ENCODE data around the gene STK31.
"Not testable (repeated sequence)": the region's sequence is repeated elsewhere in the genome, so short reads cannot be mapped to it uniquely, and the experiment has no call there.

The STK31 gene, protein sequence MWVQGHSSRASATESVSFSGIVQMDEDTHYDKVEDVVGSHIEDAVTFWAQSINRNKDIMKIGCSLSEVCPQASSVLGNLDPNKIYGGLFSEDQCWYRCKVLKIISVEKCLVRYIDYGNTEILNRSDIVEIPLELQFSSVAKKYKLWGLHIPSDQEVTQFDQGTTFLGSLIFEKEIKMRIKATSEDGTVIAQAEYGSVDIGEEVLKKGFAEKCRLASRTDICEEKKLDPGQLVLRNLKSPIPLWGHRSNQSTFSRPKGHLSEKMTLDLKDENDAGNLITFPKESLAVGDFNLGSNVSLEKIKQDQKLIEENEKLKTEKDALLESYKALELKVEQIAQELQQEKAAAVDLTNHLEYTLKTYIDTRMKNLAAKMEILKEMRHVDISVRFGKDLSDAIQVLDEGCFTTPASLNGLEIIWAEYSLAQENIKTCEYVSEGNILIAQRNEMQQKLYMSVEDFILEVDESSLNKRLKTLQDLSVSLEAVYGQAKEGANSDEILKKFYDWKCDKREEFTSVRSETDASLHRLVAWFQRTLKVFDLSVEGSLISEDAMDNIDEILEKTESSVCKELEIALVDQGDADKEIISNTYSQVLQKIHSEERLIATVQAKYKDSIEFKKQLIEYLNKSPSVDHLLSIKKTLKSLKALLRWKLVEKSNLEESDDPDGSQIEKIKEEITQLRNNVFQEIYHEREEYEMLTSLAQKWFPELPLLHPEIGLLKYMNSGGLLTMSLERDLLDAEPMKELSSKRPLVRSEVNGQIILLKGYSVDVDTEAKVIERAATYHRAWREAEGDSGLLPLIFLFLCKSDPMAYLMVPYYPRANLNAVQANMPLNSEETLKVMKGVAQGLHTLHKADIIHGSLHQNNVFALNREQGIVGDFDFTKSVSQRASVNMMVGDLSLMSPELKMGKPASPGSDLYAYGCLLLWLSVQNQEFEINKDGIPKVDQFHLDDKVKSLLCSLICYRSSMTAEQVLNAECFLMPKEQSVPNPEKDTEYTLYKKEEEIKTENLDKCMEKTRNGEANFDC

DNA sequence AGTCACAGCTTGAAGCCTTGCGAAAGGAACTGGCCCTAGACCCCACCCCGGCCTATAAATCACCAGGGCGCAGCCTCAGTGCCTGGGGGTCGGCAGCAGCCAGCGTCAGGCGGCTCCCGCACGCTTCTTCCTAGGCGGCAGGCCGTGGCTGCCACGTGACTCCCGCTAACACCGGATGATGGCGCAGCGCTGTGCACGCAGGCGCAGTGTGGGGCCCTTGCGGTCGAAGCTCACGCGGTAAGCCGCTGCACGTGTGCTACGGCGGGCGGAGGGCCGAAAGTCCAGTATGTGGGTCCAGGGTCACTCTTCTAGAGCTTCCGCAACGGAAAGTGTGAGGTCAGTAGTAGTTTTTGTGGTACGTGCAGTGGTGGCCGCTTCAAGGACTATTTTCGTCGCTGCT, at the start of gene STK31:
TSS of gene STK31 (plus strand) at position 220 of the 400 bp plus-strand sequence. CDS start at position 287, 67 bp downstream.
- no peak for DNase-seq (ENCODE audit: low read depth in 2 of 2)

DNA sequence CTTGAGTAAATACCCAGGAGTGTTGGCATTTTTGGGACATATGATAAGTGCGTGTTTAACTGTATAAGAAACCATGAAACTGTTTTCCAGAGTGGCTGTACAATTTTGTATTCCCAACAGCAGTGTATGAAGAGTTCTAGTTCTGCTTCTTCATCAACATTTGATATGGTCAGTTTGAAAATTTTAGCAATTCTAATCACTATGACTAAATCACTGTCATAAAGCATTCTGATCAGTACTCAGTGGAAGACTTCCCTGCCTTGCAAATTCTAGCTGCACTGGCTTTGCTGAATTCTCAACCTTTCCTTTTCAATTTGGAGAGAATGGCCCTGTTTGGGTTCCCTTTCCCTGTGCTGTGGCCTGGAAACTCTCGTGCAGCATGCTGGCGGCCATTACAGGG, 48.6 kb upstream of the STK31 start:
- no peak for DNase-seq (ENCODE audit: low read depth in 2 of 2)

DNA sequence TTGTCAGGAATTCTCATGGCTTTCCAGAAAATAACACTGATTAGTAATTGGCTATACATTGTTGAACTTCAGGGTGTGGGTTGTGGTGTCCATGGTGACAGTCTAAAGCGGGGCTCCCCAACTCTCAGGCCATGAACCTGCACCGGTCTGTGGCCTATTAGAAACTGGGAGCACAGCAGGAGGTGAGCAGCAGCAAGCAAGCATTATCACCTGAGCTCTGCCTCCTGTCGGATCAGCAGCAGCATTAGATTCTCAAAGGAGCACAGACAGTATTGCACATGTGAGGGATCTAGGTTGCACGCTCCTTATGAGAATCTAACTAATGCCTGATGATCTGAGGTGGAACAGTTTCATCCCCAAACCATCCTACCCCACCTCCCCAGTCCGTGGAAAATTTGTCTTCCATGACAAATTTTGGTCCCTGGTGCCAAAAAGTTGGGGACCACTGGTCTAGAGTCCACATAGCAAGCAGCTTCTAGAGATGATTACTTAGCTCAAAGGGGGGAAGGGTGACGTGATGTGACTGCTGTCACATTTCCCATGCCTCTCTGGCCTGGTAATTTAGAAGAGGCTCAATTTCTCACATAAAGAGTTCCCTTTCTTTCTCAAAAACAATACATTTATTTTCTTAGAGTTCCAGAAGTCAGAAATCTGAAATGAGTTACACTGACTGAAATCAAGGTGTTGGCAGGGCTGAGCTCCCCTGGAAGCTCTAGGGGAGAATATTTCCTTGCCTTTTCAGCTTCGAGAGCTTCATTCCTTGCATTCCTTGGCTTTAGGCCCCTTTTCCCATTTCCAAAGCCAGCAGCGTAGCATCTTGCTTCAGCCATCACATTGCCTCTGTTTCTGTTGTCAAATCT, 47.7 kb upstream of the STK31 start:
- DNase-seq (ENCODE audit: low read depth in 2 of 2) = no peak

DNA sequence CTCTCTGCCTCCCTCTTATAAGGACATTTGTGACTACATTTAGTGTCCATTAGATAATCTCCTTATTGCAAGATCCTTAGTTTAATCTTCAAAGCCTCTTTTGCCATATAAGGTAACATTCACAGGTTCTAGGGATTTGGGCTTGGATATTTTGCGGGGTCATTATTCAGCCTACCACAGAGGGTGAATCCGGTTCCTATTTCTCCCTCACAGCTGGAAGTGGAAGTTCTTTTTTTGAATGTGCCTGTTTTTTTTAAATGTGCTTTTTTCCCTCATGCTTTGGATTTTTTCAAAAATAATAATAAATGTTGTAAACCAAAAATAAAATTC, 47.1 kb upstream of the STK31 start:
- DNase-seq (ENCODE audit: low read depth in 2 of 2) = no peak

DNA sequence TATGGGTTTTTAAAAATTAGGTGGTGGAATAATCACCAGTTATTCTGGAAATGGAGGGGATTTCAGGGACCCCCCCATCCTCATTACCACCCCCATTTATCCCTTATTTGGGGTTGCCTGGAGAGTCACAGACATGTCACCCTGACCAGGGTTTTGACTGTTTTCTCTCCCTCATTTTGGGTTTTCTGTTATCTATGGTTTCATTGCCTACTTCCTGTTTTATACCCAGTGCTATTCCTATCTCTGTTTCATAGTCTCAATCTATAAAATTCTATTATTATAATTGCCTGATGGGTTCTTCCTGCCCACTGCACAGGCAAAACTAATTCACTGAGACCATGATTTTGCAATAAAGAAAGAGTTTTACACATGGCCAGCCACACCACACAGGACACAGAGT, 45.9 kb upstream of the STK31 start:
- DNase-seq (ENCODE audit: low read depth in 2 of 2) = no peak

DNA sequence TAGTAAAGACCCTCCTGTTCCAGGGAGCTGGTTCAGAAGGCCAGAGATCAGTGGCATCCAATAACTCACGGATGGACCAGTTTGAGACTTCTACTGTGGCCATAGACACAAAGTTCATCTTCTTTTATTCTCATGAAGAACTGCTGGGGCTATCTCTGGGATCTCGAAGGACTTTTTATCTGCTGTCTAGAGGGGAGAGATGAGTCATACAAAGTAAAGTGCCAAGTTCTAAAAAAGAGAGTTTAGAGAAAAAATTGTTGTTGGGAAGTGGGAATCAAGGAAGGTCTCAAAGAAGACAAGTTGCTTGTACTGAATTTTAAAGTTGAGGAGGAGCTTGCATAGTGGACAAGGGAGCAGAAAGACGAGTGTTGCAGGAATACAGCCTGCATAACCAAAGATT, 38.0 kb upstream of the STK31 start:
- DNase-seq (ENCODE audit: low read depth in 2 of 2) = no peak

DNA sequence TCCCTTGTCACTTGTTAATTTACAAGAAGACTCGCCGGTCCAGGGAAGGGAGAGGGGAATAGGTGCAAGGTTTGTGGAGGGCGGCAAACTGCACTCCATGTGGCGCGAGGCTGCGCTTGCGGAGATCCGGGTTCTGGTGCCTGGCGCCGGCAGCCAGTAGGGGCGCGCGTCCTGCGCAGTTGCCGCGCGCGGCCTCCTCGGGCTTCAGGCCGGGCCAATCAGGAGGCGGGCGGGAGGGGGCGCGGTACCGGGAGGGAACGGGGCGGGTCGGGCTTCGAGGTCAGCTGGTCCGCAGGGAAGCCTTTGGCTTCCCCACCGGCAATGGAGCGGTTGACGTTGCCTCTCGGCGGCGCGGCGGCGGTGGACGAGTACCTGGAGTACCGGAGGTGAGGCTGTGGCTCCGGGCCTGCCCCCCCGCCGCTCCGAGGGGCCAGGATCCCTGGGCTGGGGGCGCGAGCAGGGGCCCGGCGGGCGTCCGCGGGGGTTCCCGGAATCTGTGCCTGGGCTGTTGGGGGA, 30.1 kb upstream of the STK31 start, which contains the start of gene FAM221A:
TSS of gene FAM221A (plus strand) at position 302 of the 516 bp plus-strand sequence. CDS start at position 322, 20 bp downstream.
- peak; percentile 51 to 61 for DNase-seq (ENCODE audit: low read depth in 2 of 2)

DNA sequence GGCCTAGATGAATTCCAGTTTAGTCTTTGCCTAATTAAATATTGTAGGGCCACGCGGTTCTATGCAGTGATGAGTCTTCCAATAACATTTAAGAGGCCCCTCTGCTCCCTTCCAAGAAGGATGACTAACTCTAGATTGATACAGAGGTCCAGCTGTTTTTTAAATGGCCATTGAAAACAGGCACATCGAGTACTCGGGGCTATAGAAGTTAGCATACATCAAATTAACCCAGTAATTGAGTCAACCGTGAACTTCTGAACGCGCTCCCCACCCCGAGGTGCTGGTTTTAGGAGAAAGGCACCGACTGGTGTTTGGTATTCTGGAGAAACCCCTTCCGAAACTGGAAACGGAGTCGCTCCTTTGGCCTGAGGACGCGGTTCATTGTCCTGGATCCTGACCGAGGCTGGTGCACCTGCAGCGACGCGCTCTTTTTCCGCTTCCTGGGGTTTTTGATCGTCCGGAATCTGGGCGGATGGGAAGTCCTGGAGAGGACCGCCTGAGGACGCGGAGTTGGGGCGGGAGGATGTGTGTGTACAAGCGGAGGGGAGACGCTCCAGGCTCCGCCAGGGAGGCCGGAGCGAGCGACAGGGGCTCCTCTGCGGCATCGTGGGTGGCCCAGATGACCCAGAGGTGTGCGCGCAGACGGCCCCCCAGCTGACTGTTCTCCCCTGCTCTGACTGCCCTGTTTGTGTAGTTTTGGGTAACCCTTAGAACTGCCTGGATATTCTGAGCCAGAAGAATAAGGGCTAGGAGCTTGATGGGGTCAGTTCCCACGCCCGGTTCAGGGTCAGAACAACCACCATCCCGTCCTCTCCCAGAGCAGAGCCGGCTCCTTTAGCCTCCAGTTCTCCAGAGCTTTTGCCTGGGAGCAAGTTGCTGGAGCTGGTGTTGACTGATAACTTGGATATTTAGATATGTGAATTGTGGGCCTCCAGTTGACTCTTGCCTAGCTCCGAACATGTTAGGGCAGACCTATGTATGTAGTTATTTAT, 29.3 kb upstream of the STK31 start:
- DNase-seq (ENCODE audit: low read depth in 2 of 2) = peak in 1 of 2 donors; percentile 12

DNA sequence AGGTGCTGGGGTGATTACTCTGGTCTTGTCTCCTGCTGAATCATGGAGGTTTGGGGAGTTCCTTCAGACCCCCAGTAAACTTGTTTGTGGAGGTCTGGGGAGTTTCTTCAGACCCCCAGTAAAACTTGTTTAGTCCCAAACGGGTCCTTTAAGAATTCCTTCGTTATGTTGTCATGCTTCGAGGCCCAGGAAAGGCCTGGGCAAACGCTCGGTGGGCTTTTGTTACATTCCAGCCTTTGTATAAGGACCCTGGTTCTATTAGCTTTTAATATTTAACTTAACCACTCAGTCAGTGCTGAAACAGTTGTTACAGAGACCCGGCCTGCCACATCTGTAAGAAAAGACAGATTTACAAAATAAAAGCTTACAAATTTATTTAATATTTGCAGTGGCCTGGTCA, 26.0 kb upstream of the STK31 start:
- not testable (repeated sequence) for DNase-seq (ENCODE audit: low read depth in 2 of 2)

DNA sequence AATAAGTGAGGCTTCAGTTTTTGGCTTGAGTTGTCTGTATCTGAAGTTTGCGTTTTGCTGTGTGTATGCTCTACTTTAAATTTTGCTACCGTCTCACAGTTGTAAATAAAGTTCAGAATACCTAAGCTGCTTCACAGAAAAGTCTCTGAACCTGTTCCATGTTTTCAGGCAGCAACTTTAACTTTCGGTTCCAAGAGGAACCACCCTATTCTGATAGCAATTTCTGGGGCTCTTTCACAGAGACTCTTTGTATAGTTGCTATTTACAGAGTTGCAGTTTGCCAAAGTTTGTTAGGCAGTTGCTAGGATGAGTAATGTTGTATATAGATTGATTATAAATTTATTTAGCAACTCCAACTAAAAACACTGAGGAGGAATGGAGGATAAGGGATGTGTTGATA, 24.3 kb upstream of the STK31 start:
- no peak for DNase-seq (ENCODE audit: low read depth in 2 of 2)

DNA sequence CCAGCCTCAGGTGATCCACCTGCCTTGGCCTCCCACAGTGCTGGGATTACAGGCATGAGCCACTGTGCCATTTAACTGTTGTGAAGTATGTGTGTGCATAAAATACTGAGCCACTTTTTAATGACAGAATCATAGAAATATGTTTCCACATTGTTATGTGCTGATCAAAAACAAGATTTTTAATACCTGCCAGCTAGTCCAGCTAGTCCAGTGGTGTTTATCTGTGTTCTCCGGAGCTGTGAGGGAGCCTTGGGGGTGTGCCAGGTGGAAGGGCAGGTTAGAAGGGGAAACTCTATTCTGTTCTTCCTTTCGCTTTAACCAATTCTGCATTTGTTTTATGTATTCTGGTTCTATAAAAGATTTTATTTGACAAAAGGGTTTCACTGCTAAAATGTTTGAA, 23.0 kb upstream of the STK31 start:
- DNase-seq (ENCODE audit: low read depth in 2 of 2) = no peak

DNA sequence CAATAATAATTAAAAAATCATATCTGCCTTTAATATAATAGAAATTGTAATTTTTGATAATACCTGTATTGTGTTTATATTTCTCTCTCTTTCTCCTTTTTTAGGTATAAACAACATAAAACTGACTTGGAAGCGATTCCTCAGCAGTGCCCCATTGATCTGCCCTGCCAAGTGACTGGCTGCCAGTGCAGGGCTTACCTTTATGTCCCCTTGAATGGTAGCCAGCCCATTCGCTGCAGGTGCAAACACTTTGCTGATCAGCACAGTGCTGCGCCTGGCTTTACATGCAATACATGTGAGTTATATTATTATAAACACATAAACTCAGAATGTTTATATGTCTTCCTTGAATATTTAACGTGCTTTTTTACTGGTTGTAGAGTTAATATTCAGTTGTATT, 20.9 kb upstream of the STK31 start:
- no peak for DNase-seq (ENCODE audit: low read depth in 2 of 2)

DNA sequence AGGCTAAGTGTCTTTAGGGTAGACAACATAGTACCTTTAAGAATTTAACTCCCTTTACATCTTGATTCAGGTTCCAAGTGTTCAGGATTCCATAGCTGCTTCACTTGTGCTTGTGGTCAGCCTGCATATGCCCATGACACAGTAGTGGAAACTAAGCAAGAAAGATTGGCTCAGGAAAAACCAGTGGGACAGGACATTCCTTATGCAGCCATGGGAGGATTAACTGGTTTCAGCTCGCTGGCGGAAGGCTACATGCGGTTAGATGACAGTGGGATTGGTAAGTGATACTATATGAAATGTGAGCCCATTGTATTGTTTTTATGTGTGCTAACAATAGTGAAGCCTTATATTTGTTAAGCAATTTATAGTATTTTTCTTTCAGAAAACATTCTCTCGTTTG, 18.7 kb upstream of the STK31 start:
- no peak for DNase-seq (ENCODE audit: low read depth in 2 of 2)

DNA sequence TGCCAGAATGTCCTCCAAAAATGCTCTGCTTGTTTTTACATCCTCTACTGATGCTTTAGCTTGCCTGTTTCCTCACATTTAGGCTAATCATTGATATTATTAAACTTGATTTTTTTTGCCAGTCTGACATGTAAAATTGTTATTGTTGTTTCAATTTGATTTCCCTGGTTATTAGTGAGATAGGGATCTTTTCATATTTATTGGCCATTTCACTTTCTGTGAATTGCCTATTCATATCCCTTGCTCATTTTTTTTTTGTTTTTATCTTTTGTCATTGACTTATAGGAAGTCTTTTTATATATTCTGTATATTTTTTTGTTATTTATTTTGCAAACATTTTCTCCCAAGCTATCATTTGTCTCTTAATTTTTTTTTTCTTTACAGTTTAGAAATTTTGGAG, 16.8 kb upstream of the STK31 start:
- DNase-seq (ENCODE audit: low read depth in 2 of 2) = no peak

DNA sequence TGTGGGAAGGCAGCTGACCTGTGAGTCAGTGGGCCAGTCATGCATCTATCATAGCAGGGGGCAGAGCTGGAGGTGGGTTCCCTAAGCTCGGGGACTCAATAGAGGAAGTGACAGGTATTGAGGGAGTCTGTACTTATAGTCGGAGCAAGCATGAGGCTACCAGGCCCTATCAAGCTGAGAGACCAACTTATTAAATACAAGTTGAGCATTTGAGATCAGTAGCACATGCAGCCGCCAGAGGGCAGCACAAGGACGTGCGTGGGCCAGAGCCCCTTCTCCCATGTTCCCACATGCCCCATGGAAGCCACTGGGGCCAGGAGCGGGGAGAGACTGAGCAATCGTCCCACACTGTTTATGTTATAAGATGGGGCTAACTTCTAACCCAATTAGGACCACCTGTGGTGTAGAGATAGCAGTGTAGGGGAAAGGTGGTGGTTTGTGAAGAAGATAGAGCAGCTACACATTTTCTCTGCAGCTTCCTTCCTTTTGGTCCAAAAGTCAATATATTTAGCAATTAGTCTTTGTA, 13.0 kb upstream of the STK31 start:
- DNase-seq (ENCODE audit: low read depth in 2 of 2) = peak in 1 of 2 donors; percentile 27

DNA sequence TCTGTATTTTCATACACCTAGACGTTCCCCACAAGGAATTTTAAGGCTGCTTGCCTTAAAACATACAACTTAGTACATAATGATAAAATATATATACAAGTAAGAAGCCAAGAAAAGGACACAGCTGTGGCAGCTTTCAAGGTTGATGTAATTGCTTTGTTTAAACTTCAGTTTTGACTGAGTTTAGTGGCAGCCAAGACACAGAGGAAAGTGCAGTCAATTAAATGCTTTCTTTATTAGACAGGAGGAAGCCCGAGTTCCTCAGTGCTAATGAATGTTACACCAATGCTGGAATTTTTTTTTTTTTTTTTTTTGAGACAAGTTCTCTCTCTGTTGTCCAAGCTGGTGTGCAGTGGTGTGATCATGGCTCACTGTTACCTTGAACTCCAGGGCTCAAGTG, 11.2 kb upstream of the STK31 start:
- no peak for DNase-seq (ENCODE audit: low read depth in 2 of 2)

DNA sequence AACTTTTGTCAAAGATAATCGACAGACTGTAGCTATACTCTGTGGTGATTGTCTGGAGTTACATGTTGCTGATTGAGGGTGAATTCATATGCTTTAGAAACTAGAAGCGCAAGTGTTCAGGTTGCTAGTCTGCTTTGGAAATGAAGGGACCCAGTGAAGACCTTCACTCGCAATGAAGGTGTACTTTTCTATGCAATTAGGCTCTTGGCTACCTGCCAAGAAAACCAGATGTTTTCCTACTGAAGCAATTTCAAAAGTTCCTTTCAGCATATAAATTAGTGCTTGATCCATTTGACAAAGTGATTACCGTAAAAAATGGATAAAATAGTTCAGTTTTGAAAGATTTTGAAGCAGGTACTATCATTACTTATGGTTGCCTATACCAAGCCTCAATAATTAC, 10.0 kb upstream of the STK31 start:
- DNase-seq (ENCODE audit: low read depth in 2 of 2) = no peak

DNA sequence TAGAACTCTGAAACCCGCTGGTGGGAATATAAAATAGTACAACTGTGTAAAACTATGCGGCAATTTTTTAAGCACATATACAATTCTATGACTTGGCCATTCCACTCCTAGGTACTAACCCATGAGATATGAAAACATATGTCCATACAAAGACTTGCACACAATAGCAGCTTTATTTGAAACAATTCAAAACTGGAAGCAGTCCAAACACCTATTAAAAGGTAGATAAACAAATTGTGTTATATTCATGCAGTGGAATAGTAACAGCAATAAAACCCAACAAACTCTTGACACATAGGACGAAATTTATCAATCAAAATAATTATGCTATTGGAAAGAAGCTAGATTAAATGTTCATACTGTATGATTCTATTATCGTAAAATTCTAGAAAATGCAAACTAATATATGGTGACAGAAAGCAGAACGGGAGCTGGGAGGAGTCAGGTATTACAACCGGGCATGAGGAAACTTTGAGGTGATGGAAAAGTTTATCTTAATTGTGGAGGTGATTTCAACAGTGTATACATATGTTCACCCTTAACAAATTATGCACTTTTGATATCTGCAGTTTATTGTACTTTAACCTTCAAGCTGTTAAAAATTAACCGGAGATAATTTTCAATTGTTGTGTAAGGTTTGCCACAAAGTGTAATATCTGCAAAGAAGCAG, 803 bp upstream of the STK31 start:
- no peak for DNase-seq (ENCODE audit: low read depth in 2 of 2)
